GM21381 (cell line): ENCODE data around the gene SMIM3.
A peak's percentile ranks its signal among the peaks of the same experiment; 100 is the strongest.
"Not testable (repeated sequence)": the region's sequence is repeated elsewhere in the genome, so short reads cannot be mapped to it uniquely, and the experiment has no call there.

Experiments used
- ATAC-seq: cut with Tn5 transposase; IDR thresholded peaks from one replicate; pipeline ENCODE4 v1.9.1; 2021; ENCODE audit warnings: mild to moderate bottlenecking, moderate library complexity; ENCODE audit not compliant: unreplicated experiment

The SMIM3 gene

GRCh38 chr5:150778517-150779396, at the start of gene SMIM3:
TSS of gene SMIM3 (plus strand) at chr5:150778757. CDS start at chr5:150795441, 16,684 bp downstream.
- peak; percentile 34 for ATAC-seq

GRCh38 chr5:150729859-150730258, 48.7 kb upstream of the SMIM3 start:
- ATAC-seq, result no peak

GRCh38 chr5:150731669-150732242, 46.8 kb upstream of the SMIM3 start:
- ATAC-seq, result no peak

GRCh38 chr5:150734579-150735384, 43.8 kb upstream of the SMIM3 start:
- ATAC-seq, result peak; percentile 65

GRCh38 chr5:150738862-150739261, 39.7 kb upstream of the SMIM3 start:
- ATAC-seq, result no peak

- ATAC-seq, result no peak
Measured at GRCh38 chr5:150740992-150741391, 37.6 kb upstream of the SMIM3 start.

GRCh38 chr5:150742455-150743141, 36.0 kb upstream of the SMIM3 start:
- not testable (repeated sequence) for ATAC-seq

GRCh38 chr5:150743142-150743488, 35.4 kb upstream of the SMIM3 start:
- ATAC-seq, result not testable (repeated sequence)

GRCh38 chr5:150750469-150750868, 28.1 kb upstream of the SMIM3 start:
- ATAC-seq, result no peak

- ATAC-seq, result no peak
Measured at GRCh38 chr5:150751096-150751891, 27.3 kb upstream of the SMIM3 start.

GRCh38 chr5:150753463-150753862, 25.1 kb upstream of the SMIM3 start:
- ATAC-seq, result no peak

GRCh38 chr5:150753863-150754262, 24.7 kb upstream of the SMIM3 start:
- no peak for ATAC-seq

GRCh38 chr5:150757087-150757649, 21.4 kb upstream of the SMIM3 start:
- ATAC-seq, result no peak

GRCh38 chr5:150758203-150758530, 20.4 kb upstream of the SMIM3 start:
- peak; percentile 15 for ATAC-seq

GRCh38 chr5:150758531-150759333, 19.8 kb upstream of the SMIM3 start, which contains the start of gene DCTN4:
TSS of gene DCTN4 (minus strand) at chr5:150759017. CDS start at chr5:150758993, 24 bp downstream.
- peak; percentile 93 for ATAC-seq

- no peak for ATAC-seq
Measured at GRCh38 chr5:150759334-150759583, 19.3 kb upstream of the SMIM3 start.

- no peak for ATAC-seq
Measured at GRCh38 chr5:150762211-150762610, 16.3 kb upstream of the SMIM3 start.

GRCh38 chr5:150763023-150763769, 15.4 kb upstream of the SMIM3 start:
- ATAC-seq, result no peak

- no peak for ATAC-seq
Measured at GRCh38 chr5:150764530-150764929, 14.0 kb upstream of the SMIM3 start.
